Right lobe of liver (tissue), 4 donors: ENCODE results near the gene FAM50A.

Experiments used
- CTCF ChIP-seq, 4 donors: fragments of 200-600 bp in 3 of 4; fragments of 450-650 bp in 1 of 4; IDR thresholded peaks; one replicate each; pipeline versions ENCODE4 v1.5.1 to v1.8.0; 2016 to 2022; ENCODE audit warnings: antibody characterized with exemption in 4 of 4, mild to moderate bottlenecking in 2 of 4
- POLR2A ChIP-seq: fragments of 450-650 bp; IDR thresholded peaks from one replicate; pipeline ENCODE4 v1.6.1; 2017; ENCODE audit warnings: antibody characterized with exemption, mild to moderate bottlenecking
- donor health status: DM: no; HTN: no; CAD: no.
- donor health status: DM: no; HTN: no; CAD: no.
- donor health status: DM: no; HTN: yes; CAD: no.

GRCh38 chrX:154433605-154434004, 10.3 kb upstream of the FAM50A start:
- TF ChIP-seq CTCF (IDR thresholded peaks at IDR 0.05) (no peak), POLR2A (no peak)
